Activated B cell treated with CpG ODN at 0.5 μM for 24 hours (primary cell): ENCODE data around the gene KATNBL1. TPM values are rescaled to one million over a fixed set of nuclear protein-coding genes. Genes with fewer than 3 reads are reported as not detected.

Experiments used
- ATAC-seq: fragments of 200-7000 bp; cut with Tn5 transposase; one replicate; pipeline ENCODE4 v1.10.0; 2021; ENCODE audit warnings: low read depth, mild to moderate bottlenecking, moderate library complexity
- CTCF ChIA-PET: fragments of 350-600 bp; sonication (Branson Sonifier 250); formaldehyde crosslinking; loops from one replicate; lab custom pipeline; 2021; ENCODE audit warnings: antibody characterized with exemption; lab: Charles Lee
- POLR2A ChIA-PET: fragments of 350-600 bp; sonication (Branson Sonifier 250); formaldehyde crosslinking; loops from one replicate; lab custom pipeline; 2021; ENCODE audit warnings: antibody characterized with exemption; lab: Charles Lee
- DNase-seq: peaks from one replicate; pipeline ENCODE4 v3.0.0; 2022
- H3K27ac Mint-ChIP-seq: one replicate; pipeline ENCODE4 v1.8.0; 2020; ENCODE audit warnings: mixed read lengths
- H3K27me3 Mint-ChIP-seq: one replicate; pipeline ENCODE4 v1.8.0; 2021; ENCODE audit warnings: mixed read lengths
- H3K36me3 Mint-ChIP-seq: one replicate; pipeline ENCODE4 v1.8.0; 2021; ENCODE audit warnings: low read depth, mixed read lengths
- H3K4me1 Mint-ChIP-seq: one replicate; pipeline ENCODE4 v1.8.0; 2021; ENCODE audit warnings: mixed read lengths
- H3K4me3 Mint-ChIP-seq: one replicate; pipeline ENCODE4 v1.8.0; 2020; ENCODE audit warnings: mild to moderate bottlenecking, mixed read lengths
- H3K9me3 Mint-ChIP-seq: one replicate; pipeline ENCODE4 v1.8.0; 2020; ENCODE audit warnings: mixed read lengths
- CTCF ChIP-seq: fragments of 200-600 bp; IDR thresholded peaks from one replicate; pipeline ENCODE4 v1.8.0; 2022; ENCODE audit warnings: antibody characterized with exemption, mild to moderate bottlenecking
- intact Hi-C: fragments of 100-400 bp; cut with micrococcal nuclease; formaldehyde crosslinking; loops from one replicate; pipeline ENCODE4 v1.15.1; 2024
- total RNA-seq: library from RNA; stranded (reverse); gene quantifications from 2 replicates; pipeline ENCODE4 v1.2.3, GENCODE V29; 2022

KATNBL1 gene
- total RNA-seq, 1 donor from 2014 or later: 53.3 TPM

GRCh38 chr15:34160735-34161134 is 49.2 kb downstream of the KATNBL1 start:
- POLR2A ChIA-PET: no interaction called here
- Mint-ChIP-seq H3K27me3 (no peaks in the 10 kb centered on the region), H3K27ac (no peak overlapping the region), H3K4me1 (peaks cover 14% of the 10 kb centered on the region), H3K9me3 (peaks cover 38% of the 10 kb centered on the region), H3K4me3 (no peak overlapping the region), H3K36me3 (peaks cover 81% of the 10 kb centered on the region)
- DNase-seq (no peak), ATAC-seq (no peak)
- CTCF ChIA-PET: no interaction called here
- no peak for TF ChIP-seq CTCF
- intact Hi-C loops: no loop called here

- ATAC-seq: no peak
- intact Hi-C loops: loop anchor here (5.0 kb wide), 1 partner anchor 56 kb away; the partner anchor contains the start of genes EMC7 and PGBD4
Measured at GRCh38 chr15:34158355-34158754, 51.5 kb downstream of the KATNBL1 start.

GRCh38 chr15:34155859-34156258 is 54.0 kb downstream of the KATNBL1 start:
- Mint-ChIP-seq H3K4me3 (no peak overlapping the region), H3K36me3 (peaks cover 84% of the 10 kb centered on the region), H3K4me1 (peaks cover 7% of the 10 kb centered on the region), H3K9me3 (peaks cover 26% of the 10 kb centered on the region), H3K27ac (no peak overlapping the region), H3K27me3 (no peaks in the 10 kb centered on the region)
- POLR2A ChIA-PET: no interaction called here
- intact Hi-C loops: loop anchor here (5.0 kb wide), 1 partner anchor 54 kb away; the partner anchor contains the start of genes EMC7 and PGBD4
- DNase-seq (no peak), ATAC-seq (no peak)
- no peak for TF ChIP-seq CTCF
- CTCF ChIA-PET: interaction anchor here (0.7 kb wide), 1 partner anchor 955 kb away, joined by 3 read pairs; no protein-coding TSS in a partner anchor

More at GRCh38 chr15:34158355-34158754, 51.5 kb downstream of the KATNBL1 start:
- POLR2A ChIA-PET: no interaction called here
- CTCF ChIA-PET: no interaction called here
- Mint-ChIP-seq H3K4me3 (no peak overlapping the region), H3K27me3 (no peaks in the 10 kb centered on the region), H3K9me3 (peaks cover 37% of the 10 kb centered on the region), H3K4me1 (peaks cover 21% of the 10 kb centered on the region), H3K36me3 (peaks cover 89% of the 10 kb centered on the region), H3K27ac (no peak overlapping the region)
- DNase-seq: no peak
- TF ChIP-seq CTCF: no peak

DNA sequence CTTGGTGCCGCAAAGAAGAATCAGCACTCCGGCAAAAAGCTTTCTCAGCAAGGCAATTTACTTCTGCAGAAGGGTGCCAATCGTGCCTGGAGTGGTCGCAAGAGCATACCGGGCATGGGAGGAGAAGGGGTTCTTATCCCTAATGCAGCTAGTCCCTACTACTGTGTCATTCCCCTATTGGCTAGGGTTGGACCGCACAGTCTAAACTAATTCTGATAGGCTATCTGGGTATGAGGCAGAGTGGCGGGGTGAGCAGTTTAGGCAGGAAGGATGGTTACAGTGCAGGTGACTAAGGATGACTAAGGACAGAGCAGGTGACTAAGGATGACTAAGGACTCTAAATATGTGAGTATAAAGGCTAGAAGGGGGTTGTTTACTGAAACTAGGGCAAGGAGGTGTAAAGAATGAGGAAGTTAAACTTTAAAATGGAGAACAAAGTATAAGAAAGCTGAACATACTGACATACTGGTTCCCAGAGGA is 55.1 kb downstream of the KATNBL1 start:
- peak; percentile 68 for ATAC-seq

More for the DNA sequence above, 55.1 kb downstream of the KATNBL1 start:
- Mint-ChIP-seq H3K36me3 (peaks cover 84% of the 10 kb centered on the region), H3K27ac (peak overlapping the region; percentile 80), H3K4me1 (peaks cover 7% of the 10 kb centered on the region), H3K27me3 (no peaks in the 10 kb centered on the region), H3K4me3 (no peak overlapping the region), H3K9me3 (peaks cover 19% of the 10 kb centered on the region)
- POLR2A ChIA-PET: interaction anchor here (1.4 kb wide), 1 partner anchor 17 kb away, joined by 4 read pairs; no protein-coding TSS in a partner anchor
- intact Hi-C loops: loop anchor here (5.0 kb wide), 2 partner anchors 52 to 53 kb away; partner anchors contain the start of genes EMC7 and PGBD4
- no peak for DNase-seq
- TF ChIP-seq CTCF: no peak
- CTCF ChIA-PET: no interaction called here
